ENCODE data around the gene FAM83C.

DNA sequence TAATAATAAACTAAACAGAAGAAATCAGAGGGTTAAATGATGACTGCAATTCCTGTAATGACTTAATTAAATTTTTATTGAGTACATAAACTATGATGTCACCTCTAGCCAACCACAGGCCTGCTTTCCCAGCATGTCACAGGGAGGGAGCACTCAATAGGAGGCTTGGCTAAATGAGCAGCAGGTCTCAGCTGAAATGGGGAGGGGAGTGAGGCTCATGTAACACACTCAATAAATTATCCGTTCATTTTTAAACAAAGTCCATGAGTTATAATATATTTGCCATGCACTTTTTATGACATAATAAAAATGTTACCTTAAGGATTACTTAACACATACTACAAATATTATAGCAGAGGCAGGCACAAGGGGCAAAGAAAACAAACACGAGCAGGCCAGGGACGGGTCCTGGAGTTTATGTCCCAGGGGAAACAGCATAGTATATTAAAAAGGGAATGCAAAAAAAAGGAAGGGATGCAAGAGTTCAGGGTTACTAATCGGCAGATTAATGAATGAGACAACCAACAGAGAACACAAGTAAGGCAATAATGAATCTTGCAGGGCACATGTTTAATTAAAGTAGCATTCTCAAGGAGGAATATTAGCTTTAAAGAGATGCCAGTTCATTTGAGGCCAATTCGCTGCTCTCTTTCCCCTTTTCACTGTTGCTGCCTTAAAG, 27.1 kb upstream of the FAM83C start:
- TF ChIP-seq, protein P1, sequence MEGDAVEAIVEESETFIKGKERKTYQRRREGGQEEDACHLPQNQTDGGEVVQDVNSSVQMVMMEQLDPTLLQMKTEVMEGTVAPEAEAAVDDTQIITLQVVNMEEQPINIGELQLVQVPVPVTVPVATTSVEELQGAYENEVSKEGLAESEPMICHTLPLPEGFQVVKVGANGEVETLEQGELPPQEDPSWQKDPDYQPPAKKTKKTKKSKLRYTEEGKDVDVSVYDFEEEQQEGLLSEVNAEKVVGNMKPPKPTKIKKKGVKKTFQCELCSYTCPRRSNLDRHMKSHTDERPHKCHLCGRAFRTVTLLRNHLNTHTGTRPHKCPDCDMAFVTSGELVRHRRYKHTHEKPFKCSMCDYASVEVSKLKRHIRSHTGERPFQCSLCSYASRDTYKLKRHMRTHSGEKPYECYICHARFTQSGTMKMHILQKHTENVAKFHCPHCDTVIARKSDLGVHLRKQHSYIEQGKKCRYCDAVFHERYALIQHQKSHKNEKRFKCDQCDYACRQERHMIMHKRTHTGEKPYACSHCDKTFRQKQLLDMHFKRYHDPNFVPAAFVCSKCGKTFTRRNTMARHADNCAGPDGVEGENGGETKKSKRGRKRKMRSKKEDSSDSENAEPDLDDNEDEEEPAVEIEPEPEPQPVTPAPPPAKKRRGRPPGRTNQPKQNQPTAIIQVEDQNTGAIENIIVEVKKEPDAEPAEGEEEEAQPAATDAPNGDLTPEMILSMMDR (IDR thresholded peaks at IDR 0.05), result no peak
- no peak for TF ChIP-seq EZH2 (IDR thresholded peaks at IDR 0.05; ENCODE audit: borderline replicate concordance, insufficient read depth, low read depth, low read length, poor library complexity, severe bottlenecking)
